Measurements from ENCODE around the gene SPO11. TPM values are rescaled to one million over a fixed set of nuclear protein-coding genes. Genes with fewer than 3 reads are reported as not detected.

Gene SPO11, protein sequence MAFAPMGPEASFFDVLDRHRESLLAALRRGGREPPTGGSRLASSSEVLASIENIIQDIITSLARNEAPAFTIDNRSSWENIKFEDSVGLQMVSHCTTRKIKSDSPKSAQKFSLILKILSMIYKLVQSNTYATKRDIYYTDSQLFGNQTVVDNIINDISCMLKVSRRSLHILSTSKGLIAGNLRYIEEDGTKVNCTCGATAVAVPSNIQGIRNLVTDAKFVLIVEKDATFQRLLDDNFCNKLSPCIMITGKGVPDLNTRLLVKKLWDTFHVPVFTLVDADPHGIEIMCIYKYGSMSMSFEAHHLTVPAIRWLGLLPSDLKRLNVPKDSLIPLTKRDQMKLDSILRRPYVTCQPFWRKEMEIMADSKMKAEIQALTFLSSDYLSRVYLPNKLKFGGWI
- total RNA-seq (ENCODE audit: low replicate concordance) = not detected in 2 replicates

GRCh38 chr20:57329608-57330221, at the start of gene SPO11:
TSS of gene SPO11 (plus strand) at chr20:57329803. CDS start at chr20:57329868, 65 bp downstream.

DNA sequence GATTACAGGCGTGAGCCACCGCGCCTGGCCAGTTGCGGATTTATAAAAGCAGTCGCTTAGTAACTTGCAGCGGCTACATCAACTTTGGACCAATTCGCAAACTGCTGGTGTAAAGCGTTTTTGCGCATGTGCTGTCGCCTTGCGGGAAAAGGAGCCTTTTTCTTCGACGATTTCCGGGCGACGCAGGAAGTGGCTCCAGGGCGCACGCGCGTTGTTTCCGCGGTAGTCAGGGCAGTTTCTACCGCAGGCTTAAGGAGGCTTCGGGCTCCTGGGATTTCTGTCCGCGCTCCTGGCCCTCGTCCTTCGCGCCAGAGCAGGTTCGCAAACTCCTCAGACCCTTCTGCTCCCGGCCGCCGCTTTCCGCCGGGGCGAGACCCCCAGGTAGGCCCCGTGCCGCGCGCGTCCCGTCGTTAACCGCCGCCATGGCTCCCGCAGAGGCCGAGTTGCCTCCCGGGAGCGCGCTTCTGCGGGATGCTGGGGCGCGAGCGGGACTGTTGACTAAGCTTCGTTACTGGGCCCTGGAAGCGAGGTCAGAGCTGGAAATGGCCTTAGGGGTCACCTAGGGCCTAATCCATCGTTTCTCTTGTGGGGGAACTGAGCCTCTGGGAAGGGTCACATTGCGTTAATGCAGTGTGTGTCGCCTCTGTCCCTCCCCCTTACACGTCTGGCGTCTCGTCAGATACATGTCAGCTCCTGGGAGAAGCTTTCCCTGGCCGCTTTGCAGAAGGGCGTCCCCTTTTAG, 21.6 kb downstream of the SPO11 start, which contains the start of gene RAE1:
TSS of gene RAE1 (plus strand) at position 214 of the 742 bp plus-strand sequence. CDS start 2,784 bp downstream, outside the sequence.

GRCh38 chr20:57390604-57391438, 61.2 kb downstream of the SPO11 start, which contains the start of gene RBM38:
TSS of gene RBM38 (plus strand) at chr20:57391396. CDS start at chr20:57391582, 186 bp downstream.

Other genes with a start within 250 kb of the SPO11 start
- under 0.01 TPM in 1 of 2 replicates, not detected in the other for gene BMP7, start 63.2 kb upstream of the SPO11 start, total RNA-seq (ENCODE audit: low replicate concordance)
- gene RAE1, start 21.5 kb downstream of the SPO11 start, total RNA-seq (ENCODE audit: low replicate concordance) = 26.7 and 33.3 TPM in 2 replicates
- gene RBM38, start 61.6 kb downstream of the SPO11 start, total RNA-seq (ENCODE audit: low replicate concordance) = 3.6 and 11.7 TPM in 2 replicates
- not detected in 2 replicates for gene CTCFL, start 195.3 kb downstream of the SPO11 start, total RNA-seq (ENCODE audit: low replicate concordance)
- not detected in 2 replicates for gene PCK1, start 231.3 kb downstream of the SPO11 start, total RNA-seq (ENCODE audit: low replicate concordance)

Measured in smooth muscle cell of the coronary artery (primary cell).